NB4 (cell line): ENCODE measurements around the gene RAD51B.

Source experiments
- CTCF ChIP-seq: IDR thresholded peaks from one replicate; pipeline ENCODE4 v1.5.1; 2012; ENCODE audit warnings: low read depth, low read length
- POLR2A ChIP-seq: IDR thresholded peaks from 2 replicates; pipeline ENCODE4 v1.6.1; 2011; ENCODE audit warnings: mild to moderate bottlenecking; ENCODE audit not compliant: insufficient read length; ENCODE audit errors: extremely low read depth

GRCh38 chr14:68099495-68100045 lies 280.0 kb downstream of the RAD51B start:
- TF ChIP-seq CTCF, result no peak
- TF ChIP-seq POLR2A, result no peak
